ENCODE results near the gene PTDSS2. TPM values are rescaled to one million over a fixed set of nuclear protein-coding genes. Genes with fewer than 3 reads are reported as not detected.

The PTDSS2 gene
- total and polyA plus RNA-seq, 2 experiments from 2014 or later, result 22.7 to 145 TPM

DNA sequence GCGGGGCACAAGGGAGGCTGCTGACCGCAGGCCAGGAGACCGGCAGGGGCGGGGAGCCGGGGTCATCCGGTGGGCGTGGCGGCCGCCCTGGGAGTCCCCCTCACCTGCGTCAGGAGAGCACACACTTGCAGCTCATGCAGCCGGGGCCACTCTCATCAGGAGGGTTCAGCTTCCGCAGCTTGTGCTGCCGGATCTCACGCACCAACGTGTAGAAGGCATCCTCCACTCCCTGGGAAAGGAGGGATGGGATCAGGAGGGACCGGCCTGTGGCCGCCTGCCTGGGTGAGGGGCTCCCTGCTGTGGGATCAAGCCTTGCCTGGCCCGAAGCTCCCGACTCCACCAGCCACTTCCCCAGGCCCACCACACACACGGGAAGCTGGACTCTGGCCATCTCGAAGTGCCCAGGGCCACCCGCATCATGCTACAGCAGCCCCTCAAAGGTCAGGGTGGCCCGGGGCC lies 82.5 kb downstream of the PTDSS2 start:
- no peaks in the 10 kb centered on the region for H3K36me3 ChIP-seq (ENCODE audit: insufficient read depth)
- Mint-ChIP-seq H3K4me3 (no peak overlapping the region), H3K9me3 (peaks cover 2% of the 10 kb centered on the region; the same call in 2 of the 3 replicates), H3K4me1 (peaks cover 3% of the 10 kb centered on the region; the same call in 2 of the 3 replicates), H3K27ac (no peak overlapping the region), H3K27me3 (ENCODE audit: insufficient read depth, low read depth, poor library complexity) (peaks cover 13% of the 10 kb centered on the region), H3K36me3 (ENCODE audit: low read depth) (peaks cover 10% of the 10 kb centered on the region; the same call in 2 of the 3 replicates)
- ATAC-seq (no peak), DNase-seq (ENCODE audit: low spot score) (no peak)
- no peak overlapping the region for H3K27ac ChIP-seq (ENCODE audit: low read depth)
- H3K79me2 ChIP-seq (replicated peaks; ENCODE audit: insufficient read depth), result no peaks in the 10 kb centered on the region; the same call in 1 of the 2 replicates
- 0 out of 2 replicates have a peak, but pooled peaks cover 2% of the 10 kb centered on the region for H4K20me1 ChIP-seq (replicated peaks; ENCODE audit: insufficient read depth)
- H3K27me3 ChIP-seq (ENCODE audit: insufficient read depth), result peaks cover 13% of the 10 kb centered on the region; the same call in 1 of the 2 replicates
- no peaks in the 10 kb centered on the region for H3K9me2 ChIP-seq (ENCODE audit: insufficient read depth)
- H2AFZ ChIP-seq, result no peak overlapping the region
- H3K4me2 ChIP-seq, result no peak overlapping the region
- no peak overlapping the region for H3K4me3 ChIP-seq
- H3F3A ChIP-seq (replicated peaks; ENCODE audit: low read depth), result peaks cover 11% of the 10 kb centered on the region
- TF ChIP-seq EZH2phosphoT487 (IDR thresholded peaks at IDR 0.05; ENCODE audit: unreplicated experiment) (no peak), JUNB (IDR thresholded peaks at IDR 0.05; ENCODE audit: unreplicated experiment) (no peak), NANOG (IDR thresholded peaks at IDR 0.05; ENCODE audit: borderline replicate concordance) (no peak), STAT1 (IDR thresholded peaks at IDR 0.05; ENCODE audit: unreplicated experiment) (no peak), ETS1 (IDR thresholded peaks at IDR 0.05) (no peak), EZH2 (IDR thresholded peaks at IDR 0.05; ENCODE audit: low read depth, unreplicated experiment) (no peak), POLR2AphosphoS5 (IDR thresholded peaks at IDR 0.05; ENCODE audit: low read depth) (no peak), ZNF114 (CRISPR knock-in tag; IDR thresholded peaks at IDR 0.05) (no peak)
- TF ChIP-seq, protein P1, sequence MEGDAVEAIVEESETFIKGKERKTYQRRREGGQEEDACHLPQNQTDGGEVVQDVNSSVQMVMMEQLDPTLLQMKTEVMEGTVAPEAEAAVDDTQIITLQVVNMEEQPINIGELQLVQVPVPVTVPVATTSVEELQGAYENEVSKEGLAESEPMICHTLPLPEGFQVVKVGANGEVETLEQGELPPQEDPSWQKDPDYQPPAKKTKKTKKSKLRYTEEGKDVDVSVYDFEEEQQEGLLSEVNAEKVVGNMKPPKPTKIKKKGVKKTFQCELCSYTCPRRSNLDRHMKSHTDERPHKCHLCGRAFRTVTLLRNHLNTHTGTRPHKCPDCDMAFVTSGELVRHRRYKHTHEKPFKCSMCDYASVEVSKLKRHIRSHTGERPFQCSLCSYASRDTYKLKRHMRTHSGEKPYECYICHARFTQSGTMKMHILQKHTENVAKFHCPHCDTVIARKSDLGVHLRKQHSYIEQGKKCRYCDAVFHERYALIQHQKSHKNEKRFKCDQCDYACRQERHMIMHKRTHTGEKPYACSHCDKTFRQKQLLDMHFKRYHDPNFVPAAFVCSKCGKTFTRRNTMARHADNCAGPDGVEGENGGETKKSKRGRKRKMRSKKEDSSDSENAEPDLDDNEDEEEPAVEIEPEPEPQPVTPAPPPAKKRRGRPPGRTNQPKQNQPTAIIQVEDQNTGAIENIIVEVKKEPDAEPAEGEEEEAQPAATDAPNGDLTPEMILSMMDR (conservative IDR thresholded peaks at IDR 0.05; ENCODE audit: low read depth in 2 of 2), result no peak
- H3K4me1 ChIP-seq (ENCODE audit: insufficient read depth), result no peaks in the 10 kb centered on the region

DNA sequence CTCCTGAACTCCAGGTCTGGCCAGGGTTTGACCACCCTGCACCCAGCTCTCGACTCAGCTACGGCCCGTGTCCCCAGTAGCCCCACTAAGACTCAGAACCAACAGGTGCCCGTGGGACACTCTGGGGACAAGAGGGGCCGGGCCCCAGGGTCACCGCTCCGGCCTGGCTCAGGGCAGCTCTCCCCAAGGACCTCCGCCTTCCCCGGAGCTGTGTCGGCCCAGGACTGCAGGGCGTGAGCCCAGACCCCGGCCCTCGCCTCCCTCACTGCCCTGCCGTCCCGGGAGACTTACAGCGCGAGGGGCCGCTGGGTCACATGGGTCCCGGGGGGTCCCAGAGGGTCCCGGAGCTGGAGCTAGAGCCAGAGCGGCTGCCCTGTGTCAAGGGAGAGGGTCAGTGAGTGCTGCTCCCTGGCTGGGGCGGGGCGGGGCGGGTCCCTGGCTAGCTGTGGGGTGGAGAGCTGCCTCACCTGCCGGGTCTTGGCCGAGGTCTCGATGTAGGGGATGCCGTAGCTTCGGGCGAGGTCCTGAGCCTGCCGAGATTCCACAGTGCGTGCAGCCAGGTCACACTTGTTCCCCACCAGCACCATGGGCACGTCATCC lies 83.0 kb downstream of the PTDSS2 start:
- H3K27ac Mint-ChIP-seq, result no peak overlapping the region
- Histone ChIP-seq H3K27me3 (ENCODE audit: insufficient read depth) (peaks cover 17% of the 10 kb centered on the region; the same call in 1 of the 2 replicates), H2AFZ (no peak overlapping the region), H3K4me3 (no peak overlapping the region), H3K4me2 (no peak overlapping the region), H3K79me2 (replicated peaks; ENCODE audit: insufficient read depth) (no peaks in the 10 kb centered on the region; the same call in 1 of the 2 replicates), H3K9me2 (ENCODE audit: insufficient read depth) (no peaks in the 10 kb centered on the region), H3K36me3 (ENCODE audit: insufficient read depth) (no peaks in the 10 kb centered on the region), H3K27ac (ENCODE audit: low read depth) (no peak overlapping the region), H3K4me1 (ENCODE audit: insufficient read depth) (no peaks in the 10 kb centered on the region; the same call in 1 of the 2 replicates), H3F3A (replicated peaks; ENCODE audit: low read depth) (peaks cover 11% of the 10 kb centered on the region), H4K20me1 (replicated peaks; ENCODE audit: insufficient read depth) (0 out of 2 replicates have a peak, but pooled peaks cover 2% of the 10 kb centered on the region)
- H3K9me3 Mint-ChIP-seq, result peaks cover 2% of the 10 kb centered on the region; the same call in 2 of the 3 replicates
- H3K4me3 Mint-ChIP-seq, result peak overlapping the region; percentile 41; the same call in 1 of the 3 replicates
- H3K27me3 Mint-ChIP-seq (ENCODE audit: insufficient read depth, low read depth, poor library complexity), result peaks cover 12% of the 10 kb centered on the region
- no peak for DNase-seq (ENCODE audit: low spot score)
- peaks cover 3% of the 10 kb centered on the region; the same call in 2 of the 3 replicates for H3K4me1 Mint-ChIP-seq
- H3K36me3 Mint-ChIP-seq (ENCODE audit: low read depth), result peaks cover 10% of the 10 kb centered on the region; the same call in 2 of the 3 replicates
- no peak for ATAC-seq
- no peak for TF ChIP-seq ZNF114 (CRISPR knock-in tag; IDR thresholded peaks at IDR 0.05)
- TF ChIP-seq NANOG (IDR thresholded peaks at IDR 0.05; ENCODE audit: borderline replicate concordance), result no peak
- TF ChIP-seq ZNF462 (CRISPR knock-in tag; IDR thresholded peaks at IDR 0.05), result no peak
- TF ChIP-seq POLR2AphosphoS5 (IDR thresholded peaks at IDR 0.05; ENCODE audit: low read depth), result no peak
- TF ChIP-seq ETS1 (IDR thresholded peaks at IDR 0.05), result no peak

Measured in GM23338 (cell line).